Astrocyte (in vitro differentiated cells and primary cell): ENCODE data around the gene CD44. TPM values are rescaled to one million over a fixed set of nuclear protein-coding genes. Genes with fewer than 3 reads are reported as not detected.

Experiments
- DNase-seq: peaks from one replicate; pipeline ENCODE4 v3.0.0-alpha.2; 2010; ENCODE audit warnings: low read depth
- FAIRE-seq: peaks from 2 replicates; lab custom pipeline; 2011; peaks lifted over from hg19 to GRCh38; lab: Jason Lieb, UNC
- H2AFZ ChIP-seq: 2 replicates; pipeline ENCODE4 v1.6.0; 2012; ENCODE audit warnings: low read depth, low read length, inconsistent platforms
- H3K27ac ChIP-seq: 2 replicates; pipeline ENCODE4 v1.5.1; 2011; ENCODE audit warnings: low read depth, low read length, inconsistent platforms
- H3K27me3 ChIP-seq: 2 replicates; pipeline ENCODE4 v1.6.0; 2011; ENCODE audit warnings: low read length, inconsistent platforms; ENCODE audit not compliant: insufficient read depth
- H3K36me3 ChIP-seq: 2 replicates; pipeline ENCODE4 v1.5.1; 2011; ENCODE audit warnings: low read length, inconsistent platforms; ENCODE audit not compliant: insufficient read depth
- H3K4me1 ChIP-seq: 2 replicates; pipeline ENCODE4 v1.5.1; 2011; ENCODE audit warnings: low read length, inconsistent platforms; ENCODE audit not compliant: insufficient read depth
- H3K4me2 ChIP-seq: 2 replicates; pipeline ENCODE4 v1.6.0; 2012; ENCODE audit warnings: low read length, inconsistent platforms
- H3K4me3 ChIP-seq: 2 replicates; pipeline ENCODE4 v1.5.1; 2011; ENCODE audit warnings: low read depth, mild to moderate bottlenecking, low read length, inconsistent platforms; ENCODE audit not compliant: insufficient read depth
- H3K79me2 ChIP-seq: 2 replicates; pipeline ENCODE4 v1.6.0; 2012; ENCODE audit warnings: mild to moderate bottlenecking, low read length, inconsistent platforms; ENCODE audit not compliant: insufficient read depth
- H3K9ac ChIP-seq: 2 replicates; pipeline ENCODE4 v1.6.0; 2012; ENCODE audit warnings: mild to moderate bottlenecking, low read length, inconsistent platforms
- H3K9me3 ChIP-seq: 2 replicates; pipeline ENCODE4 v1.5.1; 2012; ENCODE audit warnings: low read depth, mild to moderate bottlenecking, low read length, inconsistent platforms; ENCODE audit not compliant: insufficient read depth
- H4K20me1 ChIP-seq: 2 replicates; pipeline ENCODE4 v1.6.0; 2012; ENCODE audit warnings: low read length, inconsistent platforms; ENCODE audit not compliant: insufficient read depth
- H3K27ac Mint-ChIP-seq: one replicate; pipeline ENCODE4 v1.8.0; 2021; ENCODE audit warnings: mild to moderate bottlenecking, mixed read lengths; ENCODE audit not compliant: unreplicated experiment
- H3K27me3 Mint-ChIP-seq: one replicate; pipeline ENCODE4 v1.8.0; 2021; ENCODE audit warnings: low read depth, mixed read lengths; ENCODE audit not compliant: unreplicated experiment
- H3K36me3 Mint-ChIP-seq: one replicate; pipeline ENCODE4 v1.8.0; 2021; ENCODE audit warnings: low read depth, mixed read lengths; ENCODE audit not compliant: unreplicated experiment
- H3K4me1 Mint-ChIP-seq: one replicate; pipeline ENCODE4 v1.8.0; 2021; ENCODE audit warnings: low read depth, mixed read lengths; ENCODE audit not compliant: unreplicated experiment
- H3K4me3 Mint-ChIP-seq: one replicate; pipeline ENCODE4 v1.8.0; 2021; ENCODE audit warnings: mild to moderate bottlenecking, moderate library complexity, mixed read lengths; ENCODE audit not compliant: unreplicated experiment
- H3K9me3 Mint-ChIP-seq: one replicate; pipeline ENCODE4 v1.8.0; 2021; ENCODE audit warnings: mild to moderate bottlenecking, mixed read lengths; ENCODE audit not compliant: unreplicated experiment
- CTCF ChIP-seq: IDR thresholded peaks from 2 replicates; pipeline ENCODE4 v1.5.1; 2011; ENCODE audit warnings: low read depth, mild to moderate bottlenecking, inconsistent platforms, low read length, moderate library complexity; ENCODE audit not compliant: insufficient read depth
- EZH2 ChIP-seq: IDR thresholded peaks from 2 replicates; pipeline ENCODE4 v1.6.1; 2012; ENCODE audit warnings: mild to moderate bottlenecking, low read length, inconsistent platforms; ENCODE audit not compliant: insufficient read depth
- total RNA-seq: library from RNA; stranded (reverse); gene quantifications from 2 replicates; pipeline ENCODE4 v1.2.1, GENCODE V29; 2021

CD44 gene
- total RNA-seq, 1 donor from 2014 or later = 154 TPM

GRCh38 chr11:35182317-35182939 lies 43.5 kb downstream of the CD44 start:
- Histone ChIP-seq H3K27me3 (no peaks in the 10 kb centered on the region), H3K79me2 (peaks cover 90% of the 10 kb centered on the region), H3K4me3 (no peak overlapping the region), H3K4me1 (peaks cover 27% of the 10 kb centered on the region), H3K4me2 (no peak overlapping the region), H4K20me1 (peaks cover 40% of the 10 kb centered on the region), H3K36me3 (peaks cover 81% of the 10 kb centered on the region), H3K9ac (no peak overlapping the region), H3K9me3 (no peaks in the 10 kb centered on the region), H2AFZ (no peak overlapping the region), H3K27ac (no peak overlapping the region)
- Mint-ChIP-seq H3K27ac (no peak overlapping the region), H3K9me3 (no peaks in the 10 kb centered on the region), H3K36me3 (no peaks in the 10 kb centered on the region), H3K4me1 (peaks cover 18% of the 10 kb centered on the region), H3K4me3 (no peak overlapping the region), H3K27me3 (no peaks in the 10 kb centered on the region)
- DNase-seq (no peak), FAIRE-seq (no peak)
- TF ChIP-seq EZH2 (no peak), CTCF (no peak)

GRCh38 chr11:35183326-35183925 lies 44.5 kb downstream of the CD44 start:
- Histone ChIP-seq H3K27ac (peak overlapping the region; percentile 11), H3K79me2 (peaks cover 87% of the 10 kb centered on the region), H3K4me3 (no peak overlapping the region), H3K36me3 (peaks cover 81% of the 10 kb centered on the region), H3K9me3 (no peaks in the 10 kb centered on the region), H3K27me3 (no peaks in the 10 kb centered on the region), H4K20me1 (peaks cover 39% of the 10 kb centered on the region), H3K9ac (no peak overlapping the region), H3K4me1 (peaks cover 26% of the 10 kb centered on the region), H2AFZ (no peak overlapping the region), H3K4me2 (no peak overlapping the region)
- H3K36me3 Mint-ChIP-seq = no peaks in the 10 kb centered on the region
- H3K4me1 Mint-ChIP-seq = peaks cover 17% of the 10 kb centered on the region
- H3K27me3 Mint-ChIP-seq = no peaks in the 10 kb centered on the region
- DNase-seq (no peak), FAIRE-seq (no peak)
- no peak overlapping the region for H3K4me3 Mint-ChIP-seq
- H3K27ac Mint-ChIP-seq = no peak overlapping the region
- TF ChIP-seq CTCF = no peak
- TF ChIP-seq EZH2 = no peak
- H3K9me3 Mint-ChIP-seq = no peaks in the 10 kb centered on the region

- H3K79me2 ChIP-seq = peaks cover 84% of the 10 kb centered on the region
- FAIRE-seq = no peak
- H3K4me1 ChIP-seq = peaks cover 5% of the 10 kb centered on the region
- H3K4me2 ChIP-seq = no peak overlapping the region
- peak overlapping the region; percentile 6 for H3K9ac ChIP-seq
- Mint-ChIP-seq H3K9me3 (no peaks in the 10 kb centered on the region), H3K27ac (peak overlapping the region; percentile 42), H3K4me1 (peaks cover 7% of the 10 kb centered on the region), H3K27me3 (no peaks in the 10 kb centered on the region), H3K4me3 (no peak overlapping the region), H3K36me3 (peaks cover 12% of the 10 kb centered on the region)
- H3K9me3 ChIP-seq = no peaks in the 10 kb centered on the region
- peaks cover 50% of the 10 kb centered on the region for H4K20me1 ChIP-seq
- TF ChIP-seq EZH2 (no peak), CTCF (no peak)
- H3K27ac ChIP-seq = no peak overlapping the region
- H3K4me3 ChIP-seq = no peak overlapping the region
- H2AFZ ChIP-seq = no peak overlapping the region
- peak; percentile 59 for DNase-seq
- no peaks in the 10 kb centered on the region for H3K27me3 ChIP-seq
- H3K36me3 ChIP-seq = peaks cover 88% of the 10 kb centered on the region
Observed at GRCh38 chr11:35185696-35186095, 46.7 kb downstream of the CD44 start.
